ENCODE data around the gene SPTBN1.

GRCh38 chr2:54469484-54470053 is 13.4 kb downstream of the SPTBN1 start:
- no peak for TF ChIP-seq SP1 (IDR thresholded peaks at IDR 0.05)
- no peak for TF ChIP-seq ARNT (IDR thresholded peaks at IDR 0.05)
- no peak for TF ChIP-seq HDGF (IDR thresholded peaks at IDR 0.05; ENCODE audit: borderline replicate concordance)
- no peak for TF ChIP-seq FOXK2 (IDR thresholded peaks at IDR 0.05)
- TF ChIP-seq PKNOX1 (IDR thresholded peaks at IDR 0.05), result no peak
- no peak for TF ChIP-seq TARDBP (IDR thresholded peaks at IDR 0.05)
- no peak for TF ChIP-seq SUZ12 (IDR thresholded peaks at IDR 0.05)
- TF ChIP-seq CTBP1 (IDR thresholded peaks at IDR 0.05; ENCODE audit: borderline replicate concordance), result no peak
- TF ChIP-seq FOXM1 (IDR thresholded peaks at IDR 0.05; ENCODE audit: borderline replicate concordance), result no peak
- TF ChIP-seq ZNF384 (IDR thresholded peaks at IDR 0.05), result no peak
- no peak for TF ChIP-seq L3MBTL2 (conservative IDR thresholded peaks at IDR 0.05)

All from HEK293T (cell line).